Panc1 (cell line): ENCODE data around the gene HEPHL1.

Experiments
- CTCF ChIP-seq: fragments of 450-650 bp; IDR thresholded peaks from 2 replicates; pipeline ENCODE4 v1.5.1; 2017; ENCODE audit warnings: mild to moderate bottlenecking
- POLR2AphosphoS5 ChIP-seq: IDR thresholded peaks from 2 replicates; pipeline ENCODE4 v1.6.1; 2012; ENCODE audit warnings: mild to moderate bottlenecking, low read depth, low read length, moderate library complexity
- SIN3A ChIP-seq: IDR thresholded peaks from 2 replicates; pipeline ENCODE4 v1.6.1; 2012; ENCODE audit warnings: low read depth, mild to moderate bottlenecking, low read length, moderate library complexity, borderline replicate concordance; ENCODE audit not compliant: insufficient read depth

GRCh38 chr11:94000659-94001058 is 20.5 kb upstream of the HEPHL1 start:
- TF ChIP-seq CTCF (no peak), SIN3A (no peak), POLR2AphosphoS5 (no peak)
